ENCODE results near the gene ATP6V0B.

ATP6V0B gene

DNA sequence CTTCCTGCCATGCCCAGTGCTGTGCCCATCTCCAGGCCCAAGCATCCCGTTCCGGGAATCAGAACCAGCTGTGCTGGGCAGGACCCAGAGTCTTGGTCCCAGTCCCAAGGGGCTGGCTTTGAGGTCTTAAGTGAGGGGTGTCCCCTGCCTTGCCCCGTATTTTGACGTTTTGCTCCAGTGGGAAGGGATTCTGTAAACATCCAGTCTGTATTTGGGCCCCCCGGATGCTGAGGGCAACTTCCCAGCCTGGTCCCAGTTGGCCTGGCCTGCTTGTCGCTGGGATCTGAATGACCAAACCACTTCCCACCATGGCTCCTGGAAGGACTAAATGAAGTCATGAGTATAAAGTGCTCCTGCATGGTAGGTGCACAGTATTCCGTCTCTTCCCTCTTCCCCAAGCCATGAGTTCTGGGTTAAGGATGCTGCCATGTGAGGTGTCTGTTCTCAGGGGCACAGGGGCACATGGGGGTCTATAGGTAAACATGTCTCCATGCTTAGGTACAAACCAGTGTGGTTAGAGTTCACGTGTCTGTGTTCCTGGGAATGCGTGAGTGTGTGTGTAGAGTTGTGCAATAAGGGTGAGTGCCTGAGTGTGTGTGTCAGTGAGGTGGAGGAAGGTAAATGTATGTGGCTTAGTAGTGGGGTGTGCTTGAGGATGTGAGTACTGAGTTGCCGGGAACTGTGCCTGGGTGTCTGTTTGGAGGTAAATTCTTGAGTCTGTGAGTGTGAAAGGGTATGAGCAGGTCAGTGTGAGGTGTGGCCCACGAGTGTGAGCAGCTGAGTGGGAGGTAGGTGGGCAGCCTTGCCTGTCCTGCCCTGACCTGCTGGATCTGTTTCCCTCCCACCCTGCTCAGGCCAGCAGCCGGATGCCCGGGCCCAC lies 5.7 kb downstream of the ATP6V0B start:
- TF ChIP-seq, protein P1, sequence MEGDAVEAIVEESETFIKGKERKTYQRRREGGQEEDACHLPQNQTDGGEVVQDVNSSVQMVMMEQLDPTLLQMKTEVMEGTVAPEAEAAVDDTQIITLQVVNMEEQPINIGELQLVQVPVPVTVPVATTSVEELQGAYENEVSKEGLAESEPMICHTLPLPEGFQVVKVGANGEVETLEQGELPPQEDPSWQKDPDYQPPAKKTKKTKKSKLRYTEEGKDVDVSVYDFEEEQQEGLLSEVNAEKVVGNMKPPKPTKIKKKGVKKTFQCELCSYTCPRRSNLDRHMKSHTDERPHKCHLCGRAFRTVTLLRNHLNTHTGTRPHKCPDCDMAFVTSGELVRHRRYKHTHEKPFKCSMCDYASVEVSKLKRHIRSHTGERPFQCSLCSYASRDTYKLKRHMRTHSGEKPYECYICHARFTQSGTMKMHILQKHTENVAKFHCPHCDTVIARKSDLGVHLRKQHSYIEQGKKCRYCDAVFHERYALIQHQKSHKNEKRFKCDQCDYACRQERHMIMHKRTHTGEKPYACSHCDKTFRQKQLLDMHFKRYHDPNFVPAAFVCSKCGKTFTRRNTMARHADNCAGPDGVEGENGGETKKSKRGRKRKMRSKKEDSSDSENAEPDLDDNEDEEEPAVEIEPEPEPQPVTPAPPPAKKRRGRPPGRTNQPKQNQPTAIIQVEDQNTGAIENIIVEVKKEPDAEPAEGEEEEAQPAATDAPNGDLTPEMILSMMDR (IDR thresholded peaks at IDR 0.05; ENCODE audit: low read depth, low read length, missing control alignments) = no peak
- DNase-seq (ENCODE audit: low read depth) = no peak
- H3K4me3 ChIP-seq (ENCODE audit: low read depth, low read length) = peak overlapping the region; percentile 56

DNA sequence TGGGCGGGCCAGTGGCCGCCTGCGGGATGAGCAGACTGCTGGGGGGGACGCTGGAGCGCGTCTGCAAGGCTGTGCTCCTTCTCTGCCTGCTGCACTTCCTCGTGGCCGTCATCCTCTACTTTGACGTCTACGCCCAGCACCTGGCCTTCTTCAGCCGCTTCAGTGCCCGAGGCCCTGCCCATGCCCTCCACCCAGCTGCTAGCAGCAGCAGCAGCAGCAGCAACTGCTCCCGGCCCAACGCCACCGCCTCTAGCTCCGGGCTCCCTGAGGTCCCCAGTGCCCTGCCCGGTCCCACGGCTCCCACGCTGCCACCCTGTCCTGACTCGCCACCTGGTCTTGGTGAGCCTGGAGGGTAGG lies 6.4 kb downstream of the ATP6V0B start:
- H3K4me3 ChIP-seq (ENCODE audit: low read depth, low read length) = no peak overlapping the region; the same call in 1 of the 2 replicates
- DNase-seq (ENCODE audit: low read depth) = no peak
- TF ChIP-seq, protein P1 (IDR thresholded peaks at IDR 0.05; ENCODE audit: low read depth, low read length, missing control alignments) = no peak

DNA sequence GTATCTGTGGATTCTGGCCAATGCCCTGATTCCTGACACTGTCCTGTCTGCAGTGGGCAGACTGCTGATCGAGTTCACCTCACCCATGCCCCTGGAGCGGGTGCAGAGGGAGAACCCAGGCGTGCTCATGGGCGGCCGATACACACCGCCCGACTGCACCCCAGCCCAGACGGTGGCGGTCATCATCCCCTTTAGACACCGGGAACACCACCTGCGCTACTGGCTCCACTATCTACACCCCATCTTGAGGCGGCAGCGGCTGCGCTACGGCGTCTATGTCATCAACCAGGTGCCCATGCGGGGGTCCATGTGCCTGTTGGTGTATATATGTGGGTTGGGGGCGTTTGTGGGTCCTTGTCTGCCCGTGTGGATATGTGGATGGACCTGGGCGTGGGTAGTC lies 6.9 kb downstream of the ATP6V0B start:
- no peak for DNase-seq (ENCODE audit: low read depth)
- TF ChIP-seq, protein P1 (IDR thresholded peaks at IDR 0.05; ENCODE audit: low read depth, low read length, missing control alignments) = no peak
- H3K4me3 ChIP-seq (ENCODE audit: low read depth, low read length) = no peak overlapping the region

DNA sequence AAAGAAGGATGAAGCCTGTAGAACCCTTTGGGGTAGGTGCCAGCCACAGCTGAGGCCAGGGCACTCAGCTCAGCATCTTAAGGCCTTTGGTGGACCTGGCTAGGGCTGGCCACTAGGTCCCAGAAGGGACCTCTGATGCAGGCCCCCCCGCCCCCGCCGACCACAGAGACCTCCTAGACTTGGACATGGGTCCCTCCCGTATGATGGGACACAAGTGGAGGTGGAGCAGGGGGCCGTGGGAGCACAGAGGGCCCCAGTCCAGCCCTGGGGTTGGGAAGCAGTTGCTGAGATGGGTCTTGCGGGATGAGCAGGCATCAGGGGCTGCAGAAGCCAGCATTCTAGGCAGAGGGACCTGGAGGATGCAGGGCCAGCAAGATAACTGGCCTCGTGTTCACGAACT lies 7.5 kb downstream of the ATP6V0B start:
- TF ChIP-seq, protein P1 (IDR thresholded peaks at IDR 0.05; ENCODE audit: low read depth, low read length, missing control alignments) = no peak
- no peak overlapping the region for H3K4me3 ChIP-seq (ENCODE audit: low read depth, low read length)
- DNase-seq (ENCODE audit: low read depth) = no peak

DNA sequence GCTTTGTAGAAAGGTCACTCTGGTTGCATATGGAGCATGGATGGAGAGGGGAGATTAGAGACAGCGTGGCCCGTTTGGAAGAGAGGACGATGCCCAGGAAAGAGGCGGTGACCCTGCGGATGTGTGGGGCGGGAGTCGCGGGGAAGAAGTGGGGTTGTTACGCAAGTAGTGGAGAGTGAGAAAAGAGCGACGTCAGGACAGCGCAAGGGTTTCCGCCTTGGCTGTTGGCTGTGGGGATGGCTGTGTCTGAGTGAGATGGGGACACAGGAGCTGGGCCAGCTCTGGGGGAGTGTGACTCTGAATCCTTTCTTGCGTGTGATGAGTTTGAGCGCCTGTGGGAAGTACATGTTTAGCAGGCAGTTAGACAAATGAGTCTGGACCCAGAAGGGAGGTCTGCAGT lies 8.0 kb downstream of the ATP6V0B start:
- no peak overlapping the region for H3K4me3 ChIP-seq (ENCODE audit: low read depth, low read length)
- DNase-seq (ENCODE audit: low read depth) = no peak
- TF ChIP-seq, protein P1 (IDR thresholded peaks at IDR 0.05; ENCODE audit: low read depth, low read length, missing control alignments) = no peak

DNA sequence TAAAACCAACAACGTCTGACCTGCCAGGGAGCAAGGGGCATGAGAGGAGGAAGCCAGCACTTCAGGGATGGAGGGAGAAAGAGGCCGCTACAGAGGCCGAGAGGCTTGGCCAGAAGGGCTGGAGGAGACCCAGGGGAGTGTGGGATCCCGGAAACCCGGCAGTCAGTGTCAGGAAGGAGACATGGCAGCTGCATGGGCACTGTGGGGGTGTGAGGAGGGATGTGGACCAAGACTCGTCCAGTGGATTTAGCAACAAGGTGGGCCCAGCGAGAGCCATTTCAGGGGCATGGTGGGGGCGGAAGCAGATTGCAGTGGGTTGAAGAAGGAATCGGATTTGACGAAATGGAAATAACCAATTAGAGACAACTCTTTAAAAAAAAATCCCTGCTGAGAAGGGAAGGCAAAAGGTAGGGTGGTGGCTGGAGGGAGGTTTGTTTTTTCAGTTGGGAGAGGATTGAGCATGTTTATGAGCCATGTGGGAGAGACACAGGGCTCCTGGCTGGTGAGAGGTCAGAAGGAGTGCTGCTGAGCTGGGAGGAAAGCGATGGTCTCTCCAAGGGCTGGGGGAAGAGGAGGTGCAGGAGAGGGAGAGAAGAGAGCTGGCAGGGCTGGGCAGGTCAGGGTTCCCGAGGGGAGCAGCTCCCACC lies 8.6 kb downstream of the ATP6V0B start:
- no peak for DNase-seq (ENCODE audit: low read depth)
- H3K4me3 ChIP-seq (ENCODE audit: low read depth, low read length) = no peak overlapping the region
- TF ChIP-seq, protein P1 (IDR thresholded peaks at IDR 0.05; ENCODE audit: low read depth, low read length, missing control alignments) = no peak
